ENCODE measurements around the gene EMC1. TPM values are rescaled to one million over a fixed set of nuclear protein-coding genes. Genes with fewer than 3 reads are reported as not detected.
"Not testable (repeated sequence)": the region's sequence is repeated elsewhere in the genome, so short reads cannot be mapped to it uniquely, and the experiment has no call there.

Gene EMC1
- total RNA-seq, 2 experiments from 2014 or later: 46.6 to 49.3 TPM

- ChIA-PET CTCF (interaction anchor here (0.6 to 1.3 kb wide), 2 partner anchors 42 to 112 kb away, joined by 3 to 6 read pairs; no protein-coding TSS in a partner anchor), POLR2A (interaction anchor here (0.7 kb wide), 1 partner anchor 16 kb away, joined by 3 read pairs; no protein-coding TSS in a partner anchor)
- Mint-ChIP-seq H3K4me1 (ENCODE audit: low read depth) (peaks cover 24% of the 10 kb centered on the region), H3K36me3 (peaks cover 39% of the 10 kb centered on the region), H3K9me3 (no peaks in the 10 kb centered on the region), H3K4me3 (no peak overlapping the region), H3K27me3 (no peaks in the 10 kb centered on the region), H3K27ac (no peak overlapping the region)
- intact Hi-C loops (cut with micrococcal nuclease): no loop called here
- DNase-seq: no peak
Measured at GRCh38 chr1:19199329-19199968, 51.9 kb downstream of the EMC1 start.

GRCh38 chr1:19198820-19199219, 52.5 kb downstream of the EMC1 start:
- Mint-ChIP-seq H3K9me3 (no peaks in the 10 kb centered on the region), H3K36me3 (peaks cover 43% of the 10 kb centered on the region), H3K27ac (no peak overlapping the region), H3K4me1 (ENCODE audit: low read depth) (peaks cover 21% of the 10 kb centered on the region), H3K27me3 (no peaks in the 10 kb centered on the region), H3K4me3 (no peak overlapping the region)
- CTCF ChIA-PET: no interaction called here
- DNase-seq: no peak
- intact Hi-C loops (cut with micrococcal nuclease): no loop called here
- POLR2A ChIA-PET: no interaction called here

- Mint-ChIP-seq H3K4me3 (no peak overlapping the region), H3K4me1 (ENCODE audit: low read depth) (peaks cover 18% of the 10 kb centered on the region), H3K27me3 (no peaks in the 10 kb centered on the region), H3K27ac (no peak overlapping the region), H3K9me3 (no peaks in the 10 kb centered on the region), H3K36me3 (peaks cover 52% of the 10 kb centered on the region)
- CTCF ChIA-PET: no interaction called here
- DNase-seq: no peak
- intact Hi-C loops (cut with micrococcal nuclease): no loop called here
- POLR2A ChIA-PET: no interaction called here
Measured at GRCh38 chr1:19197845-19198244, 53.5 kb downstream of the EMC1 start.

GRCh38 chr1:19196331-19196730, 55.0 kb downstream of the EMC1 start:
- no peak for DNase-seq
- CTCF ChIA-PET: interaction anchor here (0.5 to 1.6 kb wide), 4 partner anchors 11 to 101 kb away, joined by 3 to 4 read pairs (median 3); no protein-coding TSS in a partner anchor
- Mint-ChIP-seq H3K4me3 (no peak overlapping the region), H3K27me3 (no peaks in the 10 kb centered on the region), H3K36me3 (peaks cover 67% of the 10 kb centered on the region), H3K9me3 (no peaks in the 10 kb centered on the region), H3K27ac (no peak overlapping the region), H3K4me1 (ENCODE audit: low read depth) (peaks cover 6% of the 10 kb centered on the region)
- intact Hi-C loops (cut with micrococcal nuclease): no loop called here
- POLR2A ChIA-PET: no interaction called here

GRCh38 chr1:19193004-19193403, 58.3 kb downstream of the EMC1 start:
- DNase-seq: no peak
- Mint-ChIP-seq H3K27me3 (no peaks in the 10 kb centered on the region), H3K4me3 (no peak overlapping the region), H3K27ac (no peak overlapping the region), H3K9me3 (no peaks in the 10 kb centered on the region), H3K4me1 (ENCODE audit: low read depth) (peaks cover 4% of the 10 kb centered on the region), H3K36me3 (peaks cover 68% of the 10 kb centered on the region)
- POLR2A ChIA-PET: interaction anchor here (1.5 kb wide), 1 partner anchor 16 kb away, joined by 3 read pairs; no protein-coding TSS in a partner anchor
- intact Hi-C loops (cut with micrococcal nuclease): no loop called here
- CTCF ChIA-PET: no interaction called here

DNA sequence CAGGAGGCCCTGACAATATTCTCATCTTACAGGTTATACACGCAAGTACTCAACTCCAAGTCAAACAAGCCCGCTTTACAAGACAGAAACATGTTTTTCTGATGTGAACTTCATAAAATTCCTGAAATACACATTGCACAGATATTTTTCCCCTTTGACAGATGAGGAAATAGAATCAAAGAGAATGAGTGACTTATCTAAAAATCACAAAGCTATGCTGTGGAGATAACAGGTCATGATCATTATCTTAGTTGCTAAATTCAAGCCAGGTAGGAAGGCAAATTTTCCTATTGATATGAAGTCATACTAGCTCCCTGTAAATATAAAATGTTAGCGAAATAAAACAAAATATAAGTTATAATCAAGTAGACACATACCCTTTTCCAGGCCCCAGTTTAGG, 59.5 kb downstream of the EMC1 start:
- no peaks in the 10 kb centered on the region for H3K9me3 Mint-ChIP-seq
- intact Hi-C loops (cut with micrococcal nuclease): no loop called here
- no peak for DNase-seq
- no peak overlapping the region for H3K4me3 Mint-ChIP-seq
- H3K4me1 Mint-ChIP-seq (ENCODE audit: low read depth): peaks cover 8% of the 10 kb centered on the region
- H3K27ac Mint-ChIP-seq: no peak overlapping the region
- H3K36me3 Mint-ChIP-seq: peaks cover 63% of the 10 kb centered on the region
- H3K27me3 Mint-ChIP-seq: no peaks in the 10 kb centered on the region
- ChIA-PET CTCF (no interaction called here), POLR2A (interaction anchor here (1.1 kb wide), 1 partner anchor 43 kb away, joined by 3 read pairs; no protein-coding TSS in a partner anchor)

DNA sequence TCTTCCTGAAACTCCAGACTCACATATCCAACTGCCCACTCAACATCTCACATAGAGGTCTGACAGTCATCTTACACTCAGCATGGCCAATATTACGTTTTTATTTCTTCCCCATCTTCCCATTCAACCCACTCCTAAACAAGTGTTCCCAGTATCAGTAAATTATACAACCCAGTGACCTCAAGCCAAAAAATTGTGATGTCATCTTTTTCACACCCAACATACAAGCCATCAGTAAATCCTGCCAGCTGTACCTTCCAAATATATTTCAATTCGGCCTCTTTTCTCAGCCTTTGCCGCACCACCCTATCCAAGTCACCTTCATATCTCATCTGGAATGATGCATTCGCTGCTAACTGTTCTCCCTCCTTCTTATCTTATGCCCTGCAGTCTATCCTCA, 60.9 kb downstream of the EMC1 start:
- H3K27ac Mint-ChIP-seq: no peak overlapping the region

GRCh38 chr1:19189270-19189669, 62.1 kb downstream of the EMC1 start:
- ChIA-PET CTCF (no interaction called here), POLR2A (no interaction called here)
- no peak for DNase-seq
- intact Hi-C loops (cut with micrococcal nuclease): no loop called here
- no peaks in the 10 kb centered on the region for H3K9me3 Mint-ChIP-seq
- peaks cover 71% of the 10 kb centered on the region for H3K36me3 Mint-ChIP-seq
- H3K4me3 Mint-ChIP-seq: no peak overlapping the region
- no peaks in the 10 kb centered on the region for H3K27me3 Mint-ChIP-seq
- peaks cover 21% of the 10 kb centered on the region for H3K4me1 Mint-ChIP-seq (ENCODE audit: low read depth)
- H3K27ac Mint-ChIP-seq: no peak overlapping the region

More for the DNA sequence above, 60.9 kb downstream of the EMC1 start:
- H3K9me3 Mint-ChIP-seq: no peaks in the 10 kb centered on the region
- ChIA-PET CTCF (no interaction called here), POLR2A (no interaction called here)
- H3K36me3 Mint-ChIP-seq: peaks cover 65% of the 10 kb centered on the region
- DNase-seq: no peak
- peaks cover 21% of the 10 kb centered on the region for H3K4me1 Mint-ChIP-seq (ENCODE audit: low read depth)
- no peak overlapping the region for H3K4me3 Mint-ChIP-seq
- no peaks in the 10 kb centered on the region for H3K27me3 Mint-ChIP-seq
- intact Hi-C loops (cut with micrococcal nuclease): no loop called here

DNA sequence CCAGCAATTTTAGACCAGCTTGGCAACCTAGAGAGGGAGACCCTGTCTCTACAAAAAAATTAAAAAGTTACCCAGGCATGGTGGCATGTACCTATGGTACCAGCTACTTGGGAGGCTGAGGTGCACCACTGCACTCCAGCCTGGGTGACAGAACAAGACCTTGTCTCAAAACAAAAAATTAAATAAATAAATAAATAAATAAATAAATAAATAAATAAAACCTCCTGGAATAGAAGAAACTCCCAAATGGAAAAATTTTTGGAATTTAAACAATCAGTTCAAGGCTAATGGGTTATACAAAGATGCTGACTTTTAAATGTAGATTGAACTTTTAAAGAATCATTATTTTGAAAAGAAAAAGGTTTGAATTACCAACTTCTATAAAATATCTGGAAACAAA, 63.5 kb downstream of the EMC1 start:
- Mint-ChIP-seq H3K27ac (no peak overlapping the region), H3K36me3 (peaks cover 68% of the 10 kb centered on the region), H3K27me3 (no peaks in the 10 kb centered on the region), H3K4me3 (no peak overlapping the region), H3K4me1 (ENCODE audit: low read depth) (peaks cover 17% of the 10 kb centered on the region), H3K9me3 (no peaks in the 10 kb centered on the region)
- DNase-seq: no peak
- intact Hi-C loops (cut with micrococcal nuclease): no loop called here
- ChIA-PET POLR2A (no interaction called here), CTCF (no interaction called here)

DNA sequence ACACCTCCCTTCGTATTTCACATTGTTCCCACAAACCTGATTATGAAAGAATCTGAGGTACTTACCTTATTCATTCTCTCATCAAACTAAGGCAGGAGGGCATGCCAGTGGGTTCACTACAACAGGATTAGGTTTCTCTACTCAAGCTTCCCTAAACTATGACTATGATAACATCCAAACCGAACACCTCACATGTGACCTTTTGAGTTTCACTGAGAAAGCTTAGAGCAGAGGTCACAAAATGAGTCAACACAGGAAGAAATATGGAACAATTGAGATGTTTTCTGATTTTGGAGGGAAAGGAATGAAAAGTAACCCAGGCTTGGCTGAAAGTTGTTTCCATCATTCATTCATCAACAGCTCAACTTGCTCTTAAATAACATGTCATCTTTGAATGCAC, 65.3 kb downstream of the EMC1 start:
- Mint-ChIP-seq H3K27me3 (no peaks in the 10 kb centered on the region), H3K27ac (peak overlapping the region; percentile 57), H3K4me1 (ENCODE audit: low read depth) (peaks cover 23% of the 10 kb centered on the region), H3K4me3 (no peak overlapping the region), H3K36me3 (peaks cover 66% of the 10 kb centered on the region), H3K9me3 (no peaks in the 10 kb centered on the region)
- peak; percentile 13 for DNase-seq
- POLR2A ChIA-PET: interaction anchor here (0.6 to 0.8 kb wide), 2 partner anchors 16 to 19 kb away, joined by 3 read pairs; no protein-coding TSS in a partner anchor
- intact Hi-C loops (cut with micrococcal nuclease): loop anchor here (1.0 kb wide), 3 partner anchors 19 to 71 kb away; partner anchors contain the start of gene UBR4
- CTCF ChIA-PET: interaction anchor here (0.9 to 1.6 kb wide), 4 partner anchors 16 to 302 kb away, joined by 3 to 4 read pairs (median 3); no protein-coding TSS in a partner anchor

DNA sequence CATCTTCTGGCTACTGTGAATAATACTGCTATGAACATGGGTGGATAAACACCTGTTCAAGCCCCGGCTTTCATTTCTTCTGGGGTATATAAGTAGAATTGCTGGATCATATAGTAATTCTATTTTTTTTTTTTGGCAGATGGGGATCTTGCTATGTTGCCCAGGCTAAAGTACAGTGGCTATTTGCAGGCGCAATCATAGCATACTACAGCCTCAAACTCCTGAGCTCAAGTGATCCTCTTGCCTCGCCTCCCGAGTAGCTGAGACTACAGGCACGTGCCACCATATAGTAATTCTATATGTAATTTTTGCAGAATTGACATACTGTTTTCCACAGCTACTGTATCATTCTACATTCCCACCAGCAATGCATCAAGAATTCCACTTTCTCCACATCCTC, 69.1 kb downstream of the EMC1 start:
- DNase-seq: no peak
- peaks cover 59% of the 10 kb centered on the region for H3K36me3 Mint-ChIP-seq
- CTCF ChIA-PET: interaction anchor here (0.6 kb wide), 1 partner anchor 14 kb away, joined by 3 read pairs; no protein-coding TSS in a partner anchor
- no peaks in the 10 kb centered on the region for H3K27me3 Mint-ChIP-seq
- no peak overlapping the region for H3K27ac Mint-ChIP-seq
- no peaks in the 10 kb centered on the region for H3K9me3 Mint-ChIP-seq
- intact Hi-C loops (cut with micrococcal nuclease): no loop called here
- POLR2A ChIA-PET: no interaction called here
- H3K4me3 Mint-ChIP-seq: no peak overlapping the region
- H3K4me1 Mint-ChIP-seq (ENCODE audit: low read depth): peaks cover 31% of the 10 kb centered on the region

- H3K4me1 Mint-ChIP-seq (ENCODE audit: low read depth): peaks cover 16% of the 10 kb centered on the region
- peak; percentile 10 for DNase-seq
- ChIA-PET CTCF (interaction anchor here (0.7 to 3.8 kb wide), 11 partner anchors 14 to 480 kb away, joined by 3 to 41 read pairs (median 3); partner anchors contain the start of gene UBR4), POLR2A (interaction anchor here (1.3 kb wide), 1 partner anchor 31 kb away, joined by 3 read pairs; no protein-coding TSS in a partner anchor)
- H3K4me3 Mint-ChIP-seq; H3K9me3 Mint-ChIP-seq; intact Hi-C loops (cut with micrococcal nuclease); H3K27me3 Mint-ChIP-seq: not testable (repeated sequence)
- H3K27ac Mint-ChIP-seq: peak overlapping the region; percentile 36
- peaks cover 59% of the 10 kb centered on the region for H3K36me3 Mint-ChIP-seq
Measured at GRCh38 chr1:19180265-19180657, 71.1 kb downstream of the EMC1 start.

Data from activated CD4-positive, alpha-beta memory T cell treated with anti-CD3 and anti-CD28 coated beads for 36 hours (primary cell).